ENCODE results near the gene ST6GALNAC1.

DNA sequence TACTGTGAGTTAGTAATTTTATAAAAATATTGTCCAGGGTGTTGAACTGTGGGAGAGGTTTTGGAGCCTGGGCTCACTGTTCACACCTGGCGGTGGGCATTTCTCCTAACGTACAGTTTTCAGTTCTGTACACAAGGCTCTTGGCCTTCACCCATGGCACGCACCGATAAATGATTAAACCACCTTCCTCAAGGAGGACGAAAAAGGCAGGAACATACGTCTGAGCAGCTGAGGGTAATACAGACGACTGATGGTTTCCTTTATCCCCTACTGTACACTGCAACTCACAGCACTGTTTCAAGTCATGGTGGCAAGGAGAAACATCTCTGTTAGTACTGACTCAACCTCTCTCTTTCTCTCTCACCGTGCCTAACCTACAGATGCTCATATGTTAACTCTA lies 1.4 kb upstream of the ST6GALNAC1 start:
- TF ChIP-seq, protein P1, sequence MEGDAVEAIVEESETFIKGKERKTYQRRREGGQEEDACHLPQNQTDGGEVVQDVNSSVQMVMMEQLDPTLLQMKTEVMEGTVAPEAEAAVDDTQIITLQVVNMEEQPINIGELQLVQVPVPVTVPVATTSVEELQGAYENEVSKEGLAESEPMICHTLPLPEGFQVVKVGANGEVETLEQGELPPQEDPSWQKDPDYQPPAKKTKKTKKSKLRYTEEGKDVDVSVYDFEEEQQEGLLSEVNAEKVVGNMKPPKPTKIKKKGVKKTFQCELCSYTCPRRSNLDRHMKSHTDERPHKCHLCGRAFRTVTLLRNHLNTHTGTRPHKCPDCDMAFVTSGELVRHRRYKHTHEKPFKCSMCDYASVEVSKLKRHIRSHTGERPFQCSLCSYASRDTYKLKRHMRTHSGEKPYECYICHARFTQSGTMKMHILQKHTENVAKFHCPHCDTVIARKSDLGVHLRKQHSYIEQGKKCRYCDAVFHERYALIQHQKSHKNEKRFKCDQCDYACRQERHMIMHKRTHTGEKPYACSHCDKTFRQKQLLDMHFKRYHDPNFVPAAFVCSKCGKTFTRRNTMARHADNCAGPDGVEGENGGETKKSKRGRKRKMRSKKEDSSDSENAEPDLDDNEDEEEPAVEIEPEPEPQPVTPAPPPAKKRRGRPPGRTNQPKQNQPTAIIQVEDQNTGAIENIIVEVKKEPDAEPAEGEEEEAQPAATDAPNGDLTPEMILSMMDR (IDR thresholded peaks at IDR 0.05): no peak
- TF ChIP-seq POLR2A (IDR thresholded peaks at IDR 0.05; ENCODE audit: low read depth) (no peak), POLR2AphosphoS5 (IDR thresholded peaks at IDR 0.05) (no peak), EP300 (IDR thresholded peaks at IDR 0.05) (no peak)
